Muscle of leg (tissue), 16 donors: ENCODE results near the gene HOMER1. TPM values are rescaled to one million over a fixed set of nuclear protein-coding genes. Genes with fewer than 3 reads are reported as not detected.

Experiments
- DNase-seq: peaks from one replicate; pipeline ENCODE4 v3.0.0; 2013
- H3K27ac ChIP-seq: one replicate; pipeline ENCODE4 v1.5.1; 2013; ENCODE audit warnings: mild to moderate bottlenecking, low read length, control low read depth
- H3K27me3 ChIP-seq: one replicate; pipeline ENCODE4 v1.6.1; 2013; ENCODE audit warnings: low read length; ENCODE audit not compliant: control insufficient read depth, insufficient read depth
- H3K36me3 ChIP-seq: one replicate; pipeline ENCODE4 v1.6.1; 2013; ENCODE audit warnings: low read length; ENCODE audit not compliant: control insufficient read depth, insufficient read depth
- H3K4me1 ChIP-seq: one replicate; pipeline ENCODE4 v1.6.1; 2013; ENCODE audit warnings: low read length; ENCODE audit not compliant: control insufficient read depth, insufficient read depth
- H3K4me3 ChIP-seq: one replicate; pipeline ENCODE4 v1.5.1; 2013; ENCODE audit warnings: low read length, control low read depth
- H3K9me3 ChIP-seq: replicated peaks from 2 replicates; pipeline ENCODE4 v1.6.1; 2013; ENCODE audit warnings: low read depth, low read length; ENCODE audit not compliant: control insufficient read depth
- WGBS: methylation state at CpG from one replicate; pipeline ENCODE4 v1.1.5; 2013; ENCODE audit warnings: missing lambda C conversion rate; ENCODE audit not compliant: insufficient coverage; 5-methylcytosine and 5-hydroxymethylcytosine counted together
- long read RNA-seq, 11 donors: transcript quantifications; one replicate each; lab custom pipeline, GENCODE V29; 2026
- polyA plus RNA-seq, 8 donors: library from polyadenylated mRNA; unstranded; fragments of 120-200 nt; gene quantifications; one replicate each; pipeline versions ENCODE4 v1.2.1 to v1.2.3, GENCODE V29; 2013; ENCODE audit warnings: inconsistent platforms in 1 of 8, low replicate concordance in 1 of 8; ENCODE audit not compliant: insufficient read length in 8 of 8, insufficient read depth in 1 of 8
- total RNA-seq: library from RNA; stranded (reverse); fragments of 120-200 nt; gene quantifications from one replicate; pipeline ENCODE4 v1.2.4, GENCODE V29; 2013

HOMER1 gene, protein sequence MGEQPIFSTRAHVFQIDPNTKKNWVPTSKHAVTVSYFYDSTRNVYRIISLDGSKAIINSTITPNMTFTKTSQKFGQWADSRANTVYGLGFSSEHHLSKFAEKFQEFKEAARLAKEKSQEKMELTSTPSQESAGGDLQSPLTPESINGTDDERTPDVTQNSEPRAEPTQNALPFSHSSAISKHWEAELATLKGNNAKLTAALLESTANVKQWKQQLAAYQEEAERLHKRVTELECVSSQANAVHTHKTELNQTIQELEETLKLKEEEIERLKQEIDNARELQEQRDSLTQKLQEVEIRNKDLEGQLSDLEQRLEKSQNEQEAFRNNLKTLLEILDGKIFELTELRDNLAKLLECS
- total RNA-seq = 34.6 TPM
- polyA plus RNA-seq = 10 to 100 TPM; 11.3 to 36.6 (median 29.7) TPM
- long read RNA-seq, donor 1, full-length matches to known transcripts = 4 of 9 reads
- long read RNA-seq, donor 1, partial matches to known transcripts = 5 of 9 reads
- long read RNA-seq, donor 1, other reads (novel, unspliced or antisense) = 0 of 9 reads
- long read RNA-seq, donor 2 = 0 reads
- long read RNA-seq, donor 3, full-length matches to known transcripts = 1 of 23 reads
- long read RNA-seq, donor 3, partial matches to known transcripts = 22 of 23 reads
- long read RNA-seq, donor 3, other reads (novel, unspliced or antisense) = 0 of 23 reads
- long read RNA-seq, donor 4, full-length matches to known transcripts = 4 of 4 reads
- long read RNA-seq, donor 4, partial matches to known transcripts = 0 of 4 reads
- long read RNA-seq, donor 4, other reads (novel, unspliced or antisense) = 0 of 4 reads
- long read RNA-seq, donor 5, full-length matches to known transcripts = 7 of 33 reads
- long read RNA-seq, donor 5, partial matches to known transcripts = 26 of 33 reads
- long read RNA-seq, donor 5, other reads (novel, unspliced or antisense) = 0 of 33 reads
- long read RNA-seq, donor 6, full-length matches to known transcripts = 7 of 24 reads
- long read RNA-seq, donor 6, partial matches to known transcripts = 17 of 24 reads
- long read RNA-seq, donor 6, other reads (novel, unspliced or antisense) = 0 of 24 reads
- long read RNA-seq, donor 7, full-length matches to known transcripts = 8 of 8 reads
- long read RNA-seq, donor 7, partial matches to known transcripts = 0 of 8 reads
- long read RNA-seq, donor 7, other reads (novel, unspliced or antisense) = 0 of 8 reads
- long read RNA-seq, donor 8, partial matches to known transcripts = 0 of 2 reads
- long read RNA-seq, donor 8, other reads (novel, unspliced or antisense) = 0 of 2 reads
- long read RNA-seq, donor 9, full-length matches to known transcripts = 2 of 2 reads
- long read RNA-seq, donor 9, partial matches to known transcripts = 0 of 2 reads
- long read RNA-seq, donor 9, other reads (novel, unspliced or antisense) = 0 of 2 reads
- long read RNA-seq, donor 10, full-length matches to known transcripts = 6 of 12 reads
- long read RNA-seq, donor 10, partial matches to known transcripts = 6 of 12 reads
- long read RNA-seq, donor 10, other reads (novel, unspliced or antisense) = 0 of 12 reads
- long read RNA-seq, donor 11, full-length matches to known transcripts = 9 of 9 reads
- long read RNA-seq, donor 11, partial matches to known transcripts = 0 of 9 reads
- long read RNA-seq, donor 11, other reads (novel, unspliced or antisense) = 0 of 9 reads

DNA sequence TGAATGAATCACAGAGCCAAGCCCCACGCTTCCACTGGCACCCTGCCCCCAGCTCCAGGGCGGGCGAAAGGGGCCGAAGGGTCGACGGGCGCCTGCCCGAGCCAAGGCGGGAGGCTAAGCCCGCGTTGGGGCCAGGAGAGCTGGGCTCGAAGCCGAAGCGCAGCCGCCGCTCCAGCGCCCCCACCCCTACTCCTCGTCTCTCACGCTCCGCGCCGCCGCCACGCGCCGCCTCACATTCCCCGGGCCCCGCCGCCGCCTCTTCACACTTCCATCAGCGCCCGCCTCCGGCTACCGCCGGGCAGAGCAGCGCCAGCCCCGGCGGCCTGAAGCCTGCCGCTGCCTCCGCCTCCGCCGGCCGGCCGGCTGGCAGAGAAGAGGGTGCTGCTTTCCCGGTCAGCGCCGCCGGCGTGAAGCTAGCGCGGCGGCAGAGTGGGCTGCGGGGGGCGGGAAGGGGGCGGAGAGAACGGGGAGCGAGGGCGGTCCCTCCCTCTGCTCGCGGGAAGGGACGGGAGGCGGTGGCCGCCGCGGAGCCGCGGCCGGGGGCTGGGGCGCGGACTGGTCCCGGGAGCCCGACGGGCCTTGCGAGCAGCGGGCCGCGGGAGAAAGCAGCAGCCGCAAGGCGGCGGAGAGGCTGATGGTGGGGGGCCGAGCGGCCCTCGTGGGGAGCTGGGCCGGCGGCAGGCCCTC, at the start of gene HOMER1:
Gene HOMER1, minus strand, starts transcription at position 431 of the 687 bp plus-strand sequence. CDS start 1,360 bp downstream, outside the sequence.
- Histone ChIP-seq H3K27ac (peak within 1 kb of the TSS; percentile 97), H3K4me3 (peak within 1 kb of the TSS; percentile 93), H3K27me3 (peaks cover 6% of the 10 kb centered on the region), H3K36me3 (no peaks in the 10 kb centered on the region), H3K9me3 (no peaks in the 10 kb centered on the region), H3K4me1 (peaks cover 15% of the 10 kb centered on the region)
- WGBS = under 1% methylated on average over 68 of the region's 85 CpGs
- DNase-seq = peak; percentile 92

DNA sequence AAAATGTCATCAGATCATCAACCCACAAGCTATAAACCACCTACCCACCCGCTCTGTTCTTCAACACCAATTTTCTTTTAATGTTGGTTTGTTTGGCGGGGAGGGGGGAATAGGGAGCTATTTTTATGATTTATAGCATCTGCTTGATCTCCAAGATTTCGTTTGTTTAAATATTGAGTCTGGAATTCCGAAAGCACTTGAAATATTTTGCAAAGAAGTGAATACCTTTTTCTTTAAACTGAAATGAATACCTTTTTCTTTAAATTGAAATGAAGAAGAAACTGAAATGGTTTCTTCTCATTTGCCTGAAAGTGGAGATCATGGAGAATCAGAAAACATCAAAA, 49.3 kb upstream of the HOMER1 start:
- H3K4me3 ChIP-seq = no peak overlapping the region
- no peaks in the 10 kb centered on the region for H3K9me3 ChIP-seq
- no peaks in the 10 kb centered on the region for H3K27me3 ChIP-seq
- no peak overlapping the region for H3K27ac ChIP-seq
- no CpG with 5 or more reads among the region's 4 CpGs for WGBS
- no peaks in the 10 kb centered on the region for H3K36me3 ChIP-seq
- no peak for DNase-seq
- H3K4me1 ChIP-seq = no peaks in the 10 kb centered on the region

DNA sequence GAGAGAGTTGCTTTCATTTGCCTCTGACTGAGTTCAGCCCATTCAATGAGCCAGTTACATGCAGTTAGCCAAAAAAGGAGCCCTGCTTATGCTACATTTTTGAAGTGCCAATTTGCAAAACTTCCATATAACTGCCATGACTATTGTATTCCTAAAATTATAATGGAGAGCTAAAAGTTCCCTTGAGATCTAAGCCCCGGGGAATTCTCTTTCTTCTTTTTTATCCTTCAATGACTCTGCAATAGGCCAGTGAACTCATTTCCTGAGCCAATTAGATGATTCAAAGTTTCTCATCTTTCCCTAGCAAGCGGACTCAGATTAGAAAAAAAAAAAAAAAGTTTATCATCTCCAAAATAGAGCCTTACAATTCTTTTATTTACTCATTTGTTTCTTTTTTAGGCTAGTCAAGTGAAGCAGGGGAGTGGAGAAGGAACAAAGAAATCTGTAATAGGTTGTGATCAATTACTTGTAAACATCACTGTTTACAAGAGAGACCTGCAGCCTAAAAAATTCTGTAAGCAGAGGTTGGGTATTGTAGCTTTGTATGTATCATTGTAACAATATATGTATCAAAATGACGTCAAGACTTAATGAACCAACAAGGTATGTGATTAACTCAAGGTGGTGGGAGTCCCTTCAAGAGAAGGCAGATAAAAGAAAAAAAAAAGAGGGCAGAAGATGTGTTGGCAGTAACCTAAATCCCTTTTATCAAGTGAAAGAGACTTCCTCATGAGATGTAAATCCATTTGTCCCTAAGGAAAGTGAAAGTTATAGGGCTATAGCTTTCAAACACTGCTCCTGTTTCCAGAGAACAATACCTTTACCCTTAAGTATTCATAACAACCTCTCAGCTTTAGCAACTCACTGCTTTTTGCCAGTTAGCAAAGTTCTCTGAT, 48.7 kb upstream of the HOMER1 start:
- Histone ChIP-seq H3K4me3 (no peak overlapping the region), H3K4me1 (no peaks in the 10 kb centered on the region), H3K9me3 (no peaks in the 10 kb centered on the region), H3K27ac (no peak overlapping the region), H3K36me3 (no peaks in the 10 kb centered on the region), H3K27me3 (no peaks in the 10 kb centered on the region)
- DNase-seq = no peak
- WGBS = no CpG with 5 or more reads among the region's 3 CpGs

DNA sequence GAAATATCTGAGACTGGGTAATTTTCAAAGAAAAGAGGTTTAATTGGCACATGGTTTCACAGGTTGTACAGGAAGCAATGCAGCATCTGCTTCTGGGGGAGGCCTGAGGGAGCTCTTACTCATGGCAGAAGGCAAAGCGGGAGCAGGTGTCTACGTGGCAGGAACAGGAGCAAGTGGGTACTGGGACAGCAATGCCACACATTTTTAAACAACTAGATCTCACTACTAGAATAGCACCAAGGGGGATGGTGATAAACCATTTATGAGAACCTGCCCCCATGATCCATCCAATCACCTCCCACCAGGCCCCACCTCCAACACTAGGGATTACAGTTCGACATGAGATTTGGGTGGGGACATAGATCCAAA, 47.6 kb upstream of the HOMER1 start:
- Histone ChIP-seq H3K9me3 (no peaks in the 10 kb centered on the region), H3K27me3 (no peaks in the 10 kb centered on the region), H3K4me3 (no peak overlapping the region), H3K27ac (no peak overlapping the region), H3K4me1 (no peaks in the 10 kb centered on the region), H3K36me3 (no peaks in the 10 kb centered on the region)
- no peak for DNase-seq
- no CpG with 5 or more reads among the region's 3 CpGs for WGBS

DNA sequence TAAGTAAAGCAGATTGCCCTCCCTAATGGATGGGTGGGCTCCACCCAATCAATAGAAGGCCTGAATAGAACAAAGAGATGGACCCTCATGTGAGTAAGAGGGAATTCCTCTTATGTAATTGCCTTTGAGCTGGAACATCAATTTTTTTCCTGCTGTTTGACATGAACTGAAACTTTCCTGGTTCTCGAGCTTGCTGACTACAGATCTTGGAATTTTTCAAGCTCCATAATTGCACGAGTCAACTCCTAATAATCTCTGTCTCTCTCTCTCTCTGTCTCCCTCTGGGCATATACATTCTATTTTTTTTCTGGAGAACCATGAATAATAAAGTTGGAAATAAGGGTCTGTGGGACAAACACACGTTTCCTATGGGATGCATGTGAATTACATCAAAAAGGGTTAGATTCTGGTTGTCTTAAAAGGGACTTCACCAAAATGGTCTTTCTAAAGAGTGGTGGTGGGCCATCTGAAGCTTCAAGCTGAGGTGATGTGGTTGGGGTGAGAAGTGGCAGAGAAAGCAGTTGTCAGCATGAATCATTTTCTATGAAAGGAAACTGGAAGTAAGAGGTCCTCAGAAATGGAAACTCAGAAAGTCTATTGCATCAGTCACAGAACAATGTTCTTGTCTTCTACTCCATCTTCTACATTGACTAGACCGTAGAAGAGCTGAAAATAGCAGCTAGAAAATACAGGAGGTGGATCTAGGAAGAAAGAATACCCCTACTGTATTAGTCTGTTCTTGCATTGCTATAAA, 47.0 kb upstream of the HOMER1 start:
- H3K9me3 ChIP-seq = no peaks in the 10 kb centered on the region
- H3K27ac ChIP-seq = no peak overlapping the region

DNA sequence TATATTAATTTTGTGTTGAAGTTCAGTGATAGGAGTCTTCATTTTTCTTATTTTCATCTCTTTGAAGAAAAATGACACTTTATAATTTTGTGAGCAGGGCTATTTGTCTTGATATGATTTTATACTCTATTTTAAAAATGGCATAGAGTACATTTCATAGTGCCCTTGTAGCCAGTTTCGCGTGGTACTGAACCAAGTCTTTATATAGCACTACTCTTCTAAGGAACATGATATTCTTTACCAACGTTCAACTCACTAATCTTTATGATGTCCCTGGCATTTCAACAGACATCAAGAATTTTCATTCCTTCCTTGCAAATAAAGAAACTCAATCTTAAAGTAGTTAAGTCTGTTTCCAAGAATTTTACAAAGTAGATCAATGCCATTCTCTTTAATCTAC, 41.5 kb upstream of the HOMER1 start:
- no peaks in the 10 kb centered on the region for H3K36me3 ChIP-seq
- H3K4me3 ChIP-seq = no peak overlapping the region
- DNase-seq = no peak
- no peaks in the 10 kb centered on the region for H3K9me3 ChIP-seq
- 73% methylated on average over 3 of the region's 3 CpGs for WGBS
- no peak overlapping the region for H3K27ac ChIP-seq
- H3K4me1 ChIP-seq = peaks cover 2% of the 10 kb centered on the region
- H3K27me3 ChIP-seq = no peaks in the 10 kb centered on the region

More for the DNA sequence above, 47.0 kb upstream of the HOMER1 start:
- no peak overlapping the region for H3K4me3 ChIP-seq
- WGBS = 57% methylated on average over 2 of the region's 4 CpGs
- DNase-seq = peak; percentile 31
- no peaks in the 10 kb centered on the region for H3K36me3 ChIP-seq
- H3K4me1 ChIP-seq = no peaks in the 10 kb centered on the region
- H3K27me3 ChIP-seq = no peaks in the 10 kb centered on the region

DNA sequence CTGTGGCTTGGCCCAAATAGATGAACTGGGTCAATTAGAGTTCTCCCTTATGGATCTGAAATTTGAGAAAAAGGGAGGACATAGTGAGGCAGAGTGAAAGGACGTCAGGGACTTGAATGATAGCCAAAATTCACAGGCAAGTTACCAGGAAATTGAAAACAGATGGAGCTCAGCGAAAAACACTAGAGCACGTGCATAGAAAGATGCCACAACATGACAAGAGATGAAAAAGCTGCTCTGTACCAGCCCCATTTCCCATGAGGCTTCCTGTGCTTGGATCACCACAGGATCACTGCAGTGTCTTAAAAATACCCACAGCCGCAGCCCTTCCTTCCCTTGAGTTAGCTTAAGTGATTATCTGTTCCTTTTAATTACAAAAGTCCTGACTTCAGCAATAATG, 39.0 kb upstream of the HOMER1 start:
- H3K27ac ChIP-seq = no peak overlapping the region
- WGBS = 6% methylated on average over 3 of the region's 4 CpGs
- peak; percentile 62 for DNase-seq
- H3K4me3 ChIP-seq = no peak overlapping the region
- H3K27me3 ChIP-seq = no peaks in the 10 kb centered on the region
- H3K9me3 ChIP-seq = no peaks in the 10 kb centered on the region
- no peaks in the 10 kb centered on the region for H3K36me3 ChIP-seq
- H3K4me1 ChIP-seq = peaks cover 2% of the 10 kb centered on the region

DNA sequence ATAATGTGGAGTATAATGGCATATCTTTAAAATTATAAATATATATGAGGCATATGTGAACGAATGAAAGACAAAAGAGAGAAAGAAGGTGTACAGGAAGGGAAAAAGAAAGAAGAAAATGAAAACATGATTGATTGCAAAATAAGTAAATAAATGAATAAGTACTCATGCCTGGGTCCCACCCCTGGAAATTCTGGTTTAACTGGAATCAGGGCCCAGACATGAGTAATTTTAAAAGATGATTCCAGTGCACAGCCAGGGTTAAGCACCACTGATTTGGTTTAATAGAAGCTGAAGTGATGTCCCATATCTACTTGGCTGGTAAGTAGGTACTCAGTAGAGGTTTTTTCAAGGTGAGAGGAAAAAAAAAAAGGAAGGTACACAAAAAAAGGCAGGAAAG, 34.0 kb upstream of the HOMER1 start:
- H3K27me3 ChIP-seq = no peaks in the 10 kb centered on the region
- no peak overlapping the region for H3K4me3 ChIP-seq
- peaks cover under 1% of the 10 kb centered on the region for H3K4me1 ChIP-seq
- no peaks in the 10 kb centered on the region for H3K9me3 ChIP-seq
- no CpG with 5 or more reads among the region's 1 CpG for WGBS
- H3K27ac ChIP-seq = no peak overlapping the region
- no peaks in the 10 kb centered on the region for H3K36me3 ChIP-seq
- no peak for DNase-seq
